BLaER1 (cell line): ENCODE data around the gene RGS4.
A peak's percentile ranks its signal among the peaks of the same experiment; 100 is the strongest.

Source experiments
- H3K27ac ChIP-seq: shearing (Covaris generic); formaldehyde crosslinking; 2 replicates; pipeline ENCODE4 v1.8.1; 2022
- H3K27me3 ChIP-seq: shearing (Covaris generic); formaldehyde crosslinking; 2 replicates; pipeline ENCODE4 v1.8.1; 2022
- H3K36me3 ChIP-seq: shearing (Covaris generic); formaldehyde crosslinking; 2 replicates; pipeline ENCODE4 v1.8.1; 2022
- H3K4me1 ChIP-seq: shearing (Covaris generic); formaldehyde crosslinking; 2 replicates; pipeline ENCODE4 v1.8.1; 2022
- H3K4me2 ChIP-seq: shearing (Covaris generic); formaldehyde crosslinking; 2 replicates; pipeline ENCODE4 v1.8.1; 2022
- H3K4me3 ChIP-seq: shearing (Covaris generic); formaldehyde crosslinking; 2 replicates; pipeline ENCODE4 v1.8.1; 2022
- H3K9ac ChIP-seq: shearing (Covaris generic); formaldehyde crosslinking; 2 replicates; pipeline ENCODE4 v1.8.1; 2022
- H3K9me3 ChIP-seq: shearing (Covaris generic); formaldehyde crosslinking; 2 replicates; pipeline ENCODE4 v1.8.1; 2022
- H4K20me1 ChIP-seq: shearing (Covaris generic); formaldehyde crosslinking; 2 replicates; pipeline ENCODE4 v1.8.1; 2022
- Cebpa-rat ChIP-seq: shearing (Covaris generic); IDR thresholded peaks from 2 replicates; pipeline ENCODE4 v1.8.1; 2022

Gene RGS4

GRCh38 chr1:163069142-163069541 is at the start of gene RGS4:
Gene RGS4, plus strand, starts transcription at chr1:163069361. Its CDS starts 124 bp downstream, at chr1:163069485.
- H3K4me1 ChIP-seq: no peaks in the 10 kb centered on the region
- no peaks in the 10 kb centered on the region for H3K36me3 ChIP-seq
- H4K20me1 ChIP-seq: no peaks in the 10 kb centered on the region
- no peak for TF ChIP-seq Cebpa-rat
- no peak within 1 kb of the TSS for H3K27ac ChIP-seq
- peaks cover 4% of the 10 kb centered on the region; the same call in 1 of the 2 replicates for H3K27me3 ChIP-seq
- peak within 1 kb of the TSS; percentile 33 for H3K4me2 ChIP-seq
- H3K9ac ChIP-seq: no peak within 1 kb of the TSS
- H3K9me3 ChIP-seq: no peaks in the 10 kb centered on the region
- H3K4me3 ChIP-seq: peak within 1 kb of the TSS; percentile 27; the same call in 1 of the 2 replicates

DNA sequence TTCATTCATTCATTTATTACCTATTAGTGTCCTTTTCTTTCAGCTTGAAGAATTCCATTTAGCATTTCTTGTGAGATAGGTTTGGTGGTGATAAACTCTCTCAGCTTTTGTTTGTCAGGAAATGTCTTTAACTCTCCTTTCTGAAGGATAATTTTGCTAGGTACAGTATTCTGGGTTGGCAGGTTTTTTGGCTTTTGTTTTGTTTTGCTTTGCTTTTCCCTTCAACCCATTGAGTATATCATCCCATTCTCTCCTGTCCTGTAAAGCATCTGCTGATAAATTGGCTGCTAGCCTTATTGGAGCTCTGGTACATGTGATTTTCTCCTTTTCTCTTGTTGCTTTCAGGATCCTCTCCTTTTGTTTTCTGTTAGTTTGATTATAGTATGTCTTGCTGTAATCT is 47.0 kb upstream of the RGS4 start:
- H3K4me2 ChIP-seq: no peak overlapping the region
- H3K27me3 ChIP-seq: no peaks in the 10 kb centered on the region
- H3K9ac ChIP-seq: no peak overlapping the region
- no peaks in the 10 kb centered on the region for H3K36me3 ChIP-seq
- no peaks in the 10 kb centered on the region for H3K4me1 ChIP-seq
- H3K27ac ChIP-seq: no peak overlapping the region
- peaks cover 25% of the 10 kb centered on the region for H3K9me3 ChIP-seq
- no peak for TF ChIP-seq Cebpa-rat
- H4K20me1 ChIP-seq: no peaks in the 10 kb centered on the region
- H3K4me3 ChIP-seq: no peak overlapping the region

DNA sequence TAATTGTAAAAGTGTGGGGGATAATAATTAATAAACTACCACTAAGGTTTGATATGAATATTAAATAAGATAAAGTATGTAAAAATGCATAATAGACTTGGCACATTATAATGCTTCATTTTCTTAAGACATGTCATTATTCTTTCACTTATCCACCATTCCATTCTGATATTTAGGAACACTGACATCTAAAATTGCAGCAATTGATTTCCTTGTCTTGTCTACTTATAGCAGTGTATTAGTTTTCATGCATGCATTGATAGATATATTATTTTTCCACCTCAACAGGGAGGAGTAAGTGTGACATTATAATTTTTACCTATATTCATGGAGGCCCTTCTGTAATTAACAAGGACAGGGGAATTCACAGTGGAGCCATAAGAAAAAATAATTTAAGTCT is 41.6 kb upstream of the RGS4 start:
- H3K36me3 ChIP-seq: no peaks in the 10 kb centered on the region
- no peak overlapping the region for H3K27ac ChIP-seq
- no peaks in the 10 kb centered on the region for H4K20me1 ChIP-seq
- H3K9ac ChIP-seq: no peak overlapping the region
- no peaks in the 10 kb centered on the region for H3K27me3 ChIP-seq
- H3K4me1 ChIP-seq: no peaks in the 10 kb centered on the region
- H3K4me3 ChIP-seq: no peak overlapping the region
- peaks cover 14% of the 10 kb centered on the region for H3K9me3 ChIP-seq
- TF ChIP-seq Cebpa-rat: no peak
- H3K4me2 ChIP-seq: no peak overlapping the region

DNA sequence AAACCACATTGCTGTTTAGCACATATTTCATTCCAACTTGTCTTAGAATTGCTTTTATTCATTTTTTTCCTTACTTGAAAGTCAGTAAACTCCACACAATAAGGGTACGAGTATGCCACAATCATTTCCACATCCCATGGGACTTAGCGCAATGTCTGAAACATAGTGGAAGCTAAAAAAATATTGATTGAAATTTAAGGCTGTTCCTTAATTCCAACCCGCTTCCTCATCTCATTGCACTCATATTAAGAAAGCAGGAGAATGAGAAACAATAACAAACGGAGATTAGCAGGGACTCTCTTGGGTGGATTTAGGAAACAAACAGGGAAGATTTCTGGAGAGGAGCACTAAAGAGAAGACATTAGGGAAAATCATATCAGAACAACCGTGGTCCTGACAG is 39.3 kb upstream of the RGS4 start:
- H3K27me3 ChIP-seq: no peaks in the 10 kb centered on the region
- H4K20me1 ChIP-seq: no peaks in the 10 kb centered on the region
- H3K4me1 ChIP-seq: no peaks in the 10 kb centered on the region
- TF ChIP-seq Cebpa-rat: no peak
- H3K4me2 ChIP-seq: no peak overlapping the region
- no peaks in the 10 kb centered on the region for H3K9me3 ChIP-seq
- no peak overlapping the region for H3K9ac ChIP-seq
- H3K36me3 ChIP-seq: no peaks in the 10 kb centered on the region
- no peak overlapping the region for H3K27ac ChIP-seq
- H3K4me3 ChIP-seq: no peak overlapping the region

GRCh38 chr1:163035446-163036249 is 33.5 kb upstream of the RGS4 start:
- Histone ChIP-seq H3K4me2 (no peak overlapping the region), H3K9ac (no peak overlapping the region), H3K36me3 (no peaks in the 10 kb centered on the region), H3K9me3 (no peaks in the 10 kb centered on the region), H3K4me3 (no peak overlapping the region), H4K20me1 (no peaks in the 10 kb centered on the region), H3K27me3 (no peaks in the 10 kb centered on the region), H3K27ac (no peak overlapping the region), H3K4me1 (no peaks in the 10 kb centered on the region)
- TF ChIP-seq Cebpa-rat: no peak

- Histone ChIP-seq H3K9me3 (no peaks in the 10 kb centered on the region), H3K4me3 (no peak overlapping the region), H3K9ac (no peak overlapping the region), H3K27me3 (no peaks in the 10 kb centered on the region), H3K27ac (no peak overlapping the region), H3K4me2 (no peak overlapping the region), H4K20me1 (no peaks in the 10 kb centered on the region), H3K4me1 (no peaks in the 10 kb centered on the region), H3K36me3 (no peaks in the 10 kb centered on the region)
- TF ChIP-seq Cebpa-rat: no peak
These were observed 32.5 kb upstream of the RGS4 start for GRCh38 chr1:163036671-163037070.

DNA sequence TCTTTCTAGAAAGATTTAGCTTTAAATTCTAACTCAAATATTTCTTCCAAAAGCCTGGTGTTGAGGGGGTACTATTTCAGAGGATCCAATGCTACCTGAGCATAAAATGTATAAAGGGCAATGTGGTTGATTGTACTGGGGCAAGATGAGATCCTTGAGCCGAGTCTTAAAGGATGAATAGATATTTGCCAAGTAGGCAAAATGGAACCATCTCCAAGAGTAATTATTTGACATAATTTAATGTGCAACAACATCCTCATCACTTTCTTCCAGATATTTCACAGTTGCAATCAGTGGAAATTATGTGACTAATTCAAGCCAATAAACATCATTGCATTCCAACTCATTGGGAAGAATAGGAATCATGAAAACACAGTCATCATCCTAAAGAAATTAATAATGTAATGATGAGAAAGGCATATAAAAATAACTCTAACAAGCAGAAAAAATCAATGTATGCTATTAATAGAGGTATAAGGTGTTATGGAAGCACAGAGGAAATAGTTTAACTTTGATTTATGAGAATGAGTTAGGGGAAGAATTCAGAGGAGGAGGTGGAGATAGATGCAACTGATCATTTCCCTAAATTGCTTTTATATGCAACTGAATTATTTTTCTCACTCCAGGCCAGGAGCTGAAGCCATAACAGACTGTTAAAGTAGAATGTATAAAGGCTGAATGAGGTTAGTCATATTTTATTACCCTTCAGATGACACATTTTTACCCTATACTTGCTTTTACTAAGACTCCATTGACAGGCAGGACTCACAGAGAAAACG is 30.0 kb upstream of the RGS4 start:
- no peak overlapping the region for H3K27ac ChIP-seq
- no peaks in the 10 kb centered on the region for H3K27me3 ChIP-seq
- no peaks in the 10 kb centered on the region for H3K4me1 ChIP-seq
- no peak overlapping the region for H3K9ac ChIP-seq
- TF ChIP-seq Cebpa-rat: no peak
- no peak overlapping the region for H3K4me2 ChIP-seq
- H3K36me3 ChIP-seq: no peaks in the 10 kb centered on the region
- no peaks in the 10 kb centered on the region for H4K20me1 ChIP-seq
- H3K4me3 ChIP-seq: no peak overlapping the region
- H3K9me3 ChIP-seq: no peaks in the 10 kb centered on the region

DNA sequence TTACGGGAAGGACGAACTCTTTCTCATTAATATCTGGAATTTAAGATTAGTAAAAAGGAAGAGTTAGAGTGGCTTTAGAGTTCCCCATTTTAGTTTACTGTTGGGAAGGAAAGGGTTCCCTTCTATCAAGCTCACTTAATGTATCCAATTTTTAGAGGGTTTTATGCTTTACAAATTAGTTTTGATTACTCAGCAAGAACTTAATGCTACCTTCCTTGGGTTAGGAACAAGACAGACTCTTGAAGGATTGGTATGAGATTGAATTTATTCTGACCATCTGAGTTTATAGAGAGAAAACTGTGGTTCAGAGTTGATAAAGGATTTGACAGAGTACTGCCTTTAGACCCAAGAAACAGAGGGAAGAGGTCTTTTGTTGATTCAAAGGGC is 29.5 kb upstream of the RGS4 start:
- Histone ChIP-seq H3K4me2 (no peak overlapping the region), H3K27ac (no peak overlapping the region), H3K27me3 (no peaks in the 10 kb centered on the region), H4K20me1 (no peaks in the 10 kb centered on the region), H3K4me3 (no peak overlapping the region), H3K9ac (no peak overlapping the region), H3K4me1 (no peaks in the 10 kb centered on the region), H3K36me3 (no peaks in the 10 kb centered on the region), H3K9me3 (no peaks in the 10 kb centered on the region)
- no peak for TF ChIP-seq Cebpa-rat

- Histone ChIP-seq H3K27me3 (no peaks in the 10 kb centered on the region), H3K9me3 (no peaks in the 10 kb centered on the region), H3K4me1 (no peaks in the 10 kb centered on the region), H3K9ac (no peak overlapping the region), H3K4me3 (no peak overlapping the region), H3K4me2 (no peak overlapping the region), H3K27ac (no peak overlapping the region), H3K36me3 (no peaks in the 10 kb centered on the region), H4K20me1 (no peaks in the 10 kb centered on the region)
- TF ChIP-seq Cebpa-rat: no peak
These were observed 23.1 kb upstream of the RGS4 start for GRCh38 chr1:163046071-163046470.

DNA sequence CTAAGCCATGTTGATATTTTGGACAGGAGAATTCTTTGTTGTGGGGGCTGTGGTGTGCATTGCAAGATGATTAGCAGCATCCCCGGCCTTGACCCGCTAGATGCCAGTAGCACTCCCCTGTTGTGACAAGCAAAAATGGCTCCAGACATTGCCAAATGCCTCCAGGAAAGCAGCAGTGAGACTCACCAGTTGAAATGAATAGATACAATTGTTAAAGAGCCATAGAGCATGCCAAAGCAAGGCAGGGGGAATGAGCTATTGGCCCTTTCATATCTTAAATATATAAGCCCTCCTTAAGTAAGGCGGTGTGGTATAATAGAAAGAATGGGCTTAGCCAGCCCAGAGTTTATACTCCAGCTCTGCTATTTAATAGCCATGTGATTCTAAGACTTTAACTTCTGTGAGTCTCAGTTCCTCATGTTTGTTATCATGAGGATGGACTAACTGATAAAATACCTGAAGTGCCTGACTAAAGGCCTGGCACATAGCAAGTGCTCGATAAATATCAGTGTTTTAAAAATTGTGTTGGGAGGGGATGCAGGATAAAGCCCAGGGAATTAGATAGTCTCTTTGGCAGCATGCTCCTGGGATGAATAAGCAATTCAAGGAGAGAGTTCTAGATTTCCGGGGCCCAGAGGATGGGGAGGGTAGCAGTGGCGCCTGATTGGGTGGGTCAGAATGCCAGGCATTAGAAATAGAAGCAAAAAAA is 21.1 kb upstream of the RGS4 start:
- Histone ChIP-seq H3K9ac (no peak overlapping the region), H3K4me2 (no peak overlapping the region), H4K20me1 (no peaks in the 10 kb centered on the region), H3K4me3 (no peak overlapping the region), H3K27ac (no peak overlapping the region), H3K9me3 (no peaks in the 10 kb centered on the region), H3K4me1 (no peaks in the 10 kb centered on the region), H3K36me3 (no peaks in the 10 kb centered on the region), H3K27me3 (no peaks in the 10 kb centered on the region)
- no peak for TF ChIP-seq Cebpa-rat
